Spinal cord (tissue), 10 donors: Measurements from ENCODE around the gene ZNF354B. TPM values are rescaled to one million over a fixed set of nuclear protein-coding genes. Genes with fewer than 3 reads are reported as not detected.
"Not testable (repeated sequence)": the region's sequence is repeated elsewhere in the genome, so short reads cannot be mapped to it uniquely, and the experiment has no call there.

Source experiments
- DNase-seq, 6 donors: peaks; one replicate each; pipeline versions ENCODE4 v3.0.0 to v3.0.0-alpha.2; 2013 to 2015; ENCODE audit warnings: low spot score in 6 of 6, low read depth in 4 of 6
- H3K27ac ChIP-seq: one replicate; pipeline ENCODE4 v1.5.1; 2013; ENCODE audit warnings: low read depth, low read length, control low read depth
- H3K27me3 ChIP-seq: one replicate; pipeline ENCODE4 v1.6.1; 2013; ENCODE audit warnings: low read length; ENCODE audit not compliant: control insufficient read depth, insufficient read depth
- H3K36me3 ChIP-seq: one replicate; pipeline ENCODE4 v1.6.1; 2013; ENCODE audit warnings: low read length; ENCODE audit not compliant: control insufficient read depth, insufficient read depth
- H3K4me1 ChIP-seq: one replicate; pipeline ENCODE4 v1.6.1; 2013; ENCODE audit warnings: low read length; ENCODE audit not compliant: control insufficient read depth, insufficient read depth
- H3K4me3 ChIP-seq: one replicate; pipeline ENCODE4 v1.5.1; 2013; ENCODE audit warnings: low read depth, low read length, control low read depth
- H3K9me3 ChIP-seq: one replicate; pipeline ENCODE4 v1.6.1; 2013; ENCODE audit warnings: low read length; ENCODE audit not compliant: control insufficient read depth, insufficient read depth
- WGBS: methylation state at CpG from one replicate; pipeline ENCODE4 v1.1.5; 2013; ENCODE audit warnings: missing lambda C conversion rate; ENCODE audit not compliant: insufficient coverage; 5-methylcytosine and 5-hydroxymethylcytosine counted together
- polyA plus RNA-seq, 2 donors: library from polyadenylated mRNA; unstranded; fragments of 120-200 nt; gene quantifications; one replicate each; pipeline ENCODE4 v1.2.1, GENCODE V29; 2013; ENCODE audit not compliant: insufficient read length in 2 of 2
- total RNA-seq, 2 donors: library from RNA; depleted of rRNA in 1 of 2; stranded (reverse); fragments of 120-200 nt in 1 of 2; fragments of >200 nt in 1 of 2; gene quantifications; one replicate each; pipeline versions ENCODE4 v1.2.3 to v1.2.4, GENCODE V29; 2013 to 2014
- donor health status: healthy.

Gene ZNF354B
- total and polyA plus RNA-seq, 4 donors, result 17.5 to 21.6 (median 19.6) TPM

DNA sequence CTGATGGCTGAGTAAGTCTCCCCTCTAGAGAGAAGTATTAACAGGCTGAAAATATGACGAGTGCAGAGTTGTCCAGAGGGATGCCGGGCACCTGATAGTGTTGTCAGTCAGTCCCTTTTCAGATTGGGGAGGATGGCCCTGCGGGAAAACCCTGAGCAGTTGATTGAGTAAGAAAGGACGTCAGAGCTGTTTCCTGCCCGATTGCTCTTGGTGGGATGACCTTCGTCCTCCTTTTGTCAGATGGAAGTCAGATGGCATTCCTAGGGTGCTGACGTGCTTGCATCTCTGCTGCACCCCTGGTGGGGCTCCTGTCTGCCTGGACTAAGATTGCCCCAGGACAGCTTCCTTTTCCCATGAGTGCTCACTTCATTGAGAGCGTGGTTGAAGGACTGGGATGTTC, 9.8 kb downstream of the ZNF354B start:
- DNase-seq, result no peak
- WGBS, result 89% methylated on average over 8 of the region's 8 CpGs
- H3K27ac ChIP-seq, result no peak overlapping the region
- H3K27me3 ChIP-seq, result no peaks in the 10 kb centered on the region
- peaks cover 48% of the 10 kb centered on the region for H3K36me3 ChIP-seq
- no peaks in the 10 kb centered on the region for H3K9me3 ChIP-seq
- H3K4me1 ChIP-seq, result no peaks in the 10 kb centered on the region
- no peak overlapping the region for H3K4me3 ChIP-seq

DNA sequence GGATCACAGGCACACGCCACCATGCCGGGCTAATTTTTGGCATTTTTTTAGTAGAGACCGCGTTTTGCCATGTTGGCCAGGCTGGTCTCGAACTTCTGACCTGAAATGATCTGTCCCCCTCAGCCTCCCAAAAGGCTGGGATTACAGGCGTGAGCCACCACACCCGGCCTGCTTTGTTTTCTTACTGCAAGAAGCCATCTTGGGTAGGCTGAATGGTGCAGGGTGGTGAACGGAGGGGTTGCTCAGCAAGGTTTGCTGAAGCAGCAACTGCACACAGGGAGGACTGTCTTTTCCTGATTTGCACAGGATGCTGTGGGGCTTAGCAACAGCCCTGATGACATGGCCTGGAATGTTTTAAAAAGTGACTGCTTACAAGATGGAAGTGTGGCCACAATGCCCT, 10.7 kb downstream of the ZNF354B start:
- Histone ChIP-seq H3K4me1 (no peaks in the 10 kb centered on the region), H3K36me3 (peaks cover 55% of the 10 kb centered on the region)

DNA sequence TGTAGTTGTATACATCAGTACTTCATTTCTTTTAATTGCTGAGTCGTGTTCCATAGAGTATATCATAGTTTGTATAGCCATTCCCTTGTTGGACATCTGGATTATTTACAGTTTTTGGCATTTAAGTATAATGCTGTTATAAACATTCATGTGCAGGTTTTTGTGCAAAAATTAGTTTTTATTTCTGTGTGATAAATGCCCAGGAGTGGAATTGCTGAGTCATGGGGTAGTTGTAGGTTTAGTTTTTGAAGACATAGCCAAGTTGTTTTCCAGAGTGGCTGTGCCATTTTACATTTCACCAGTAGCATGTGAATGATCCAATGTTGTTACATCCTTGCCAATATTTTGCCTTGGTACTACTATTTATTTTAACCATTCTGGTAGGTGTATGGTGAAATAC, 12.5 kb downstream of the ZNF354B start:
- WGBS, result no CpG with 5 or more reads among the region's 1 CpG
- Histone ChIP-seq H3K27ac (no peak overlapping the region), H3K27me3 (no peaks in the 10 kb centered on the region), H3K36me3 (peaks cover 61% of the 10 kb centered on the region), H3K9me3 (peaks cover 5% of the 10 kb centered on the region), H3K4me1 (no peaks in the 10 kb centered on the region), H3K4me3 (no peak overlapping the region)
- no peak for DNase-seq

More for the DNA sequence above, 10.7 kb downstream of the ZNF354B start:
- Histone ChIP-seq H3K27me3 (no peaks in the 10 kb centered on the region), H3K4me3 (no peak overlapping the region), H3K9me3 (no peaks in the 10 kb centered on the region), H3K27ac (no peak overlapping the region)
- 96% methylated on average over 8 of the region's 8 CpGs for WGBS
- DNase-seq, result no peak

DNA sequence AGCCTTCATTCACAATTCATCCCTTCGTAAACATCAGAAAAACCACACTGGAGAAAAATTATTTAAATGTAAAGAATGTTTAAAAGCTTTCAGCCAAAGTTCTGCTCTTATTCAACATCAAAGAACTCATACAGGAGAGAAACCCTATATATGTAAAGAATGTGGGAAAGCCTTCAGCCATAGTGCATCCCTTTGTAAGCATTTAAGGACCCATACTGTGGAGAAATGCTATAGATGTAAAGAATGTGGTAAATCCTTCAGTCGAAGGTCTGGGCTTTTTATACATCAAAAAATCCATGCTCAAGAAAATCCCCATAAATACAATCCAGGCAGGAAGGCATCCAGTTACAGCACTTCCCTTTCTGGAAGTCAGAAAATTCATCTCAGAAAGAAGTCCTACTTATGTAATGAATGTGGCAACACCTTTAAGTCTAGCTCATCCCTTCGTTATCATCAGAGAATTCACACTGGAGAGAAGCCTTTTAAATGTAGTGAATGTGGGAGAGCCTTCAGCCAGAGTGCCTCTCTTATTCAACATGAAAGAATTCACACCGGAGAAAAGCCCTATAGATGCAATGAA, 23.5 kb downstream of the ZNF354B start:
- H3K36me3 ChIP-seq, result peaks cover 27% of the 10 kb centered on the region
- H3K4me3 ChIP-seq, H3K4me1 ChIP-seq, H3K27ac ChIP-seq, DNase-seq, H3K27me3 ChIP-seq: not testable (repeated sequence)
- WGBS, result no CpG with 5 or more reads among the region's 4 CpGs
- peaks cover 23% of the 10 kb centered on the region for H3K9me3 ChIP-seq

DNA sequence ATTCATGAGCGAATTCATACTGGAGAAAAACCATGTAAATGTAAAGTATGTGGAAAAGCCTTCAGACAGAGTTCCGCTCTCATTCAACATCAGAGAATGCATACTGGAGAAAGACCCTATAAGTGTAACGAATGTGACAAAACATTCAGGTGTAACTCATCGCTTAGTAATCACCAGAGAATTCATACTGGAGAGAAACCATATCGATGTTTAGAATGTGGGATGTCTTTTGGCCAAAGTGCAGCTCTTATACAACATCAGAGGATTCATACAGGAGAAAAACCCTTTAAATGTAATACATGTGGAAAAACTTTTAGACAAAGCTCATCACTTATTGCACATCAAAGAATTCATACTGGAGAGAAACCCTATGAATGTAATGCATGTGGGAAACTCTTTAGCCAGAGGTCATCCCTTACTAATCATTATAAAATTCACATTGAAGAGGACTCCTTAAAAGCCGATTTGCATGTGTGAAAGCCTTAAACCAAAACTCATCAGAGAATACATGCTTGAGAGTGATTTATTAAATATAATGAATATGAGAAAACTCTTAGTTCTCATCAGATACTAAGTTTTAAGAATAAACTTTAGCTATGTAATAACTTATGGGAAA, 24.2 kb downstream of the ZNF354B start:
- DNase-seq, result no peak
- peaks cover 23% of the 10 kb centered on the region for H3K9me3 ChIP-seq
- H3K36me3 ChIP-seq, result peaks cover 26% of the 10 kb centered on the region
- no peaks in the 10 kb centered on the region for H3K27me3 ChIP-seq
- H3K27ac ChIP-seq, result no peak overlapping the region
- H3K4me1 ChIP-seq, result no peaks in the 10 kb centered on the region
- no CpG with 5 or more reads among the region's 6 CpGs for WGBS
- no peak overlapping the region for H3K4me3 ChIP-seq

DNA sequence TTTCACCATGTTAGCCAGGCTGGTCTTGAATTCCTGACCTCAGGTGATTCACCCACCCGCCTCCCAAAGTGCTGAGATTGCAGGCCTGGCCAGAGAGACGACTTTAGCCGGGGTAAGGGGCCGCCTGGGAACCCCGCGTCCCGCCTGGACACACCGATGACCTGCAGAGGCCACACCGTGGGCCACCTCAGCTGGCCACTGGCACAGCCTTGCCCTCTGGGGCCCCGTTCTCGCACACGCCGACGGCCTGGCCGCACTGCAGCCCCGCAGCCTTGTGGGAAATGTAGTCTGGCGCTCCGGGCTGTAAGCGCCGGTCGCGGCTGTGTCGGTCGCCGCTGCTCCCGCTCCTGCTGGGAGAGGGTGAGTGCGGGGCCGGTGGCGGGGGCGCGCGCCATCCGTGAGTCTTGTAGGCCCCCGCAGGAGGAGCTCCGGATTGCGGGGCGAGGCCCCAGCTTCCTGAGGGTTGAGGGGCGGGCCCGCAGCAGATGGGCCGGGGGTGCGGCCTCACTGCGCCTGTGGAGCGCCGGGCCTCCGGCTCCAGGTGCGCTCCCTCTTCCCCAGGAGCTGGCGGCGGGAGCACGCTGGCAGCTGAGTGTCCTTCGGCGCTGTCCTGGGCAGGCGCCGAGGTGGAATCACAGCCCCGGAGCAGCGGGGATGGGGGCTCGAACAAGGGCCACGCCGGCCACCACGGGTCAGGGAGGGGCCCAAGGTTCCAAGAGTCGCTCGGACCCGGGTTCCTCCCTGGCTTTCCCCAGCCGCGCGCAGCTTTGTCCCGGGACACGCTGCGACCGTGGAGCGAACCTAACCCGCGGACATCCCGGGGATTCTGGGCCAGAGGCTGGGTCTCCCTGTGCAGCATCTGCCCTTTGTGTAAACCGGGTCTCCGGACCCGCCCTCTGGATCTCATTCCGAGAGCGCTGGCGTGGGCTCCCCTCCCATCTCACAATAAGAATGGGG, 36.1 kb downstream of the ZNF354B start, which contains the start of gene ZFP2:
ZFP2 (plus strand) TSS at position 299 of the 957 bp plus-strand sequence. CDS start 35,401 bp downstream, outside the sequence.
- H3K36me3 ChIP-seq, result no peaks in the 10 kb centered on the region
- H3K27me3 ChIP-seq, result no peaks in the 10 kb centered on the region
- H3K4me1 ChIP-seq, result peaks cover 9% of the 10 kb centered on the region
- peak within 1 kb of the TSS; percentile 61 for H3K27ac ChIP-seq
- 1% methylated on average over 79 of the region's 79 CpGs for WGBS
- no peaks in the 10 kb centered on the region for H3K9me3 ChIP-seq
- peak; percentile 35 to 92 (median 56) for DNase-seq
- peak within 1 kb of the TSS; percentile 81 for H3K4me3 ChIP-seq

DNA sequence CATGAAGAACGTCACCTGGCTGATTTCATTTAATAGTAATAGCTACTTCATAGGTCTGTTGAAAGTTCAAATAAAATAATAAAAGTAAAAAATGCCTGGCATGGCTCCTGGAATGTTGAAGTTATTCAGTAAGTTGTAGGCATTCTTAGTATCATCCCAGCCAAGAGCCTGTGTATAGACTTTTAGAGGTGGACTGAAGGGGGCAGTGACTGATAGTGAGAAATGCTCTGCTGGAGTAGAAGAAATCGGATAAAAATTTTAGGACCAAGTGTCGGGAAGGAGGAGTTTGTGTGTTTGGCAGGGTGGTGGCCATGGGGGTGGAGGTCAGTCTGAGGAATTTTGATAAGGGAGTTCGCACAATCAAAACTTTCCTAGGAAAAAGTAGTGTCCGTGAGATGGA, 39.5 kb downstream of the ZNF354B start:
- Histone ChIP-seq H3K4me1 (peaks cover 9% of the 10 kb centered on the region), H3K27me3 (no peaks in the 10 kb centered on the region), H3K27ac (no peak overlapping the region), H3K4me3 (no peak overlapping the region), H3K9me3 (peaks cover 4% of the 10 kb centered on the region), H3K36me3 (no peaks in the 10 kb centered on the region)
- no peak for DNase-seq
- 92% methylated on average over 4 of the region's 5 CpGs for WGBS

DNA sequence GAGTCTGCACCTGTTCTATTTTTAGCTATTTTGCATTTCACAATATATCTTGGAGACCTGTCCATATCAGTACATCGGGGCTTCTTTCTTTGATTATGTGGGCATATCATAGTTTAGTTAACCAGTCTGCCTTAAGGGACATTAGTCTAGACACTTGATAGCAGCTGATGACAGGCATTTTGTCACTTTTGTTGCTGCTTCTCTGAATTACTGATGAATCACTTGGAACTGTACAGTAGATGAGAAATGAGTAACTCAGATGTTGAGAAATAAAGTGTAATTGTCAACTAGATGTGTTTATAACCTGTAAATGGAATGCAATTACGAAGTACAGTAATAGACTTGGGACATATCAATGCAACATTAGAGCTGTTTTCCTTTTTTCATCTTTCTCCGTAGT, 43.1 kb downstream of the ZNF354B start:
- no CpG with 5 or more reads among the region's 3 CpGs for WGBS
- Histone ChIP-seq H3K27me3 (no peaks in the 10 kb centered on the region), H3K4me3 (no peak overlapping the region), H3K27ac (no peak overlapping the region), H3K4me1 (no peaks in the 10 kb centered on the region), H3K9me3 (peaks cover 4% of the 10 kb centered on the region), H3K36me3 (peaks cover 5% of the 10 kb centered on the region)
- DNase-seq, result no peak

DNA sequence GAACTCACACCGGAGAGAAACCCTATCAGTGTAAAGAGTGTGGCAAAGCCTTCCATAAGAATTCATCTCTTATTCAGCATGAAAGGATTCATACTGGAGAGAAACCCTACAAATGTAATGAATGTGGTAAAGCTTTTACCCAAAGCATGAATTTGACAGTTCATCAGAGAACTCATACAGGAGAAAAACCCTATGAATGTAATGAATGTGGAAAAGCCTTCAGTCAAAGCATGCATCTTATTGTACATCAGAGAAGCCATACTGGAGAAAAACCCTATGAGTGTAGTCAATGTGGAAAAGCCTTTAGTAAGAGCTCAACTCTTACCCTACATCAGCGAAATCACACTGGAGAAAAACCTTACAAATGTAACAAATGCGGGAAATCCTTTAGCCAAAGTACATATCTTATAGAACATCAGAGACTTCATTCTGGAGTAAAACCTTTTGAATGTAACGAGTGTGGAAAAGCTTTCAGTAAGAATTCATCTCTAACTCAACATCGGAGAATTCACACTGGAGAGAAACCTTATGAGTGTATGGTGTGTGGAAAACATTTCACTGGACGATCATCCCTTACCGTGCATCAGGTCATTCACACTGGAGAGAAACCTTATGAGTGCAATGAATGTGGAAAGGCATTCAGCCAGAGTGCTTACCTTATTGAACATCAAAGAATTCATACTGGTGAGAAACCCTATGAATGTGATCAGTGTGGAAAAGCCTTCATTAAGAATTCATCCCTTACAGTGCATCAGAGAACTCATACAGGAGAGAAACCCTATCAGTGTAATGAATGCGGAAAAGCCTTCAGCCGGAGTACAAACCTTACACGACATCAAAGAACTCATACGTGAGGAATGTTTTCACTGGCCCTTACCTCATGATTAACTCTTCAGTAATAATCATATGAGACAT, 72.3 kb downstream of the ZNF354B start:
- Histone ChIP-seq H3K4me1 (no peaks in the 10 kb centered on the region), H3K27me3 (no peaks in the 10 kb centered on the region), H3K4me3 (no peak overlapping the region), H3K27ac (no peak overlapping the region), H3K9me3 (peaks cover 57% of the 10 kb centered on the region), H3K36me3 (peaks cover 18% of the 10 kb centered on the region)
- WGBS, result no CpG with 5 or more reads among the region's 11 CpGs
- DNase-seq, result no peak
